Gastroesophageal sphincter (tissue), 3 donors: ENCODE measurements around the gene SV2C.

Experiments used
- CTCF ChIP-seq, 4 experiments: fragments of 200-600 bp in 2 of 4; fragments of 450-650 bp in 2 of 4; sonication (generic) in 1 of 4; IDR thresholded peaks; one replicate each; pipeline ENCODE4 v1.5.1; 2017 to 2019; ENCODE audit warnings: antibody characterized with exemption in 4 of 4, mild to moderate bottlenecking in 2 of 4, moderate library complexity in 2 of 4
- EP300 ChIP-seq: sonication (generic); formaldehyde crosslinking; IDR thresholded peaks from one replicate; pipeline ENCODE4 v1.6.1; 2017; ENCODE audit warnings: antibody characterized with exemption, mild to moderate bottlenecking

GRCh38 chr5:76376866-76377230, 293.7 kb downstream of the SV2C start:
- TF ChIP-seq CTCF (IDR thresholded peaks at IDR 0.05) (no peak), EP300 (no peak)
